IMR-90 (cell line): ENCODE measurements around the gene SDHAF4. TPM values are rescaled to one million over a fixed set of nuclear protein-coding genes. Genes with fewer than 3 reads are reported as not detected.

Source experiments
- ATAC-seq: fragments of 200-7000 bp; cut with Tn5 transposase; 2 replicates; pipeline ENCODE4 v1.9.1; 2020; ENCODE audit warnings: low read depth, mild to moderate bottlenecking, moderate library complexity
- BruUV-seq: library from RNA; stranded (reverse); fragments of 400-500 nt; replicated peaks from 2 replicates; lab custom pipeline; 2021; lab: Mats Ljungman, UMichigan
- CTCF ChIA-PET: fragments of 300-600 bp; formaldehyde crosslinking; extraction: SDS; loops from one replicate; lab custom pipeline; 2021; ENCODE audit warnings: antibody characterized with exemption; lab: Yijun Ruan, JAX
- POLR2A ChIA-PET: fragments of 300-600 bp; sonication (Branson Sonifier 250); formaldehyde crosslinking; loops from one replicate; lab custom pipeline; 2022; ENCODE audit warnings: antibody characterized with exemption; ENCODE audit not compliant: unreplicated experiment; lab: Charles Lee
- DNase-seq: peaks from one replicate; pipeline ENCODE4 v3.0.0; 2013
- H2AFZ ChIP-seq: replicated peaks from 2 replicates; pipeline ENCODE3; 2013; ENCODE audit warnings: low read length, mild to moderate bottlenecking; ENCODE audit not compliant: poor library complexity
- H2AK5ac ChIP-seq: 2 replicates; pipeline ENCODE4 v1.6.1; 2013; ENCODE audit warnings: low read depth, low read length, inconsistent platforms
- H2AK9ac ChIP-seq: replicated peaks from 2 replicates; pipeline ENCODE3; 2013; ENCODE audit warnings: mild to moderate bottlenecking, low read depth, low read length, moderate library complexity; ENCODE audit not compliant: poor library complexity
- H2BK120ac ChIP-seq: 2 replicates; pipeline ENCODE4 v1.6.1; 2013; ENCODE audit warnings: low read depth, low read length, inconsistent platforms
- H2BK15ac ChIP-seq: 3 replicates; pipeline ENCODE4 v1.6.1; 2013; ENCODE audit warnings: low read depth, low read length, inconsistent platforms
- H2BK20ac ChIP-seq: 2 replicates; pipeline ENCODE4 v1.6.1; 2013; ENCODE audit warnings: low read depth, mild to moderate bottlenecking, inconsistent platforms, low read length, moderate library complexity
- H2BK5ac ChIP-seq: 2 replicates; pipeline ENCODE4 v1.6.1; 2013; ENCODE audit warnings: mild to moderate bottlenecking, low read depth, low read length, inconsistent platforms; ENCODE audit not compliant: poor library complexity, severe bottlenecking
- H3K14ac ChIP-seq: replicated peaks from 2 replicates; pipeline ENCODE4 v1.6.1; 2013; ENCODE audit warnings: low read depth, low read length, inconsistent platforms
- H3K18ac ChIP-seq: 2 replicates; pipeline ENCODE4 v1.6.1; 2013; ENCODE audit warnings: low read depth, low read length, control low read depth
- H3K23ac ChIP-seq: 2 replicates; pipeline ENCODE4 v1.6.1; 2013; ENCODE audit warnings: low read depth, low read length, inconsistent platforms
- H3K27ac ChIP-seq: 2 replicates; pipeline ENCODE4 v1.5.1; 2013; ENCODE audit warnings: mild to moderate bottlenecking, control low read depth, low read length; ENCODE audit not compliant: insufficient read depth
- H3K27me3 ChIP-seq: 2 replicates; pipeline ENCODE4 v1.6.1; 2013; ENCODE audit warnings: low read length; ENCODE audit not compliant: control insufficient read depth, insufficient read depth
- H3K36me3 ChIP-seq: 2 replicates; pipeline ENCODE4 v1.6.1; 2013; ENCODE audit warnings: low read length, mixed read lengths; ENCODE audit not compliant: control insufficient read depth, insufficient read depth
- H3K4ac ChIP-seq: 2 replicates; pipeline ENCODE4 v1.6.1; 2013; ENCODE audit warnings: low read depth, low read length, inconsistent platforms
- H3K4me1 ChIP-seq: 2 replicates; pipeline ENCODE4 v1.6.1; 2013; ENCODE audit warnings: low read length, mixed read lengths; ENCODE audit not compliant: control insufficient read depth, insufficient read depth
- H3K4me2 ChIP-seq: 2 replicates; pipeline ENCODE4 v1.6.1; 2013; ENCODE audit warnings: low read depth, mild to moderate bottlenecking, control low read depth, low read length, moderate library complexity
- H3K4me3 ChIP-seq: 2 replicates; pipeline ENCODE4 v1.5.1; 2013; ENCODE audit warnings: low read depth, mild to moderate bottlenecking, control low read depth, low read length, moderate library complexity; ENCODE audit not compliant: insufficient read depth
- H3K56ac ChIP-seq: 2 replicates; pipeline ENCODE4 v1.6.1; 2013; ENCODE audit warnings: low read length, inconsistent platforms; ENCODE audit not compliant: insufficient read depth; ENCODE audit errors: extremely low read depth
- H3K79me1 ChIP-seq, 2 experiments: 2 replicates each; pipeline ENCODE4 v1.6.1; 2013; ENCODE audit warnings: low read length in 2 of 2, inconsistent platforms in 1 of 2, low read depth in 1 of 2
- H3K9ac ChIP-seq: 2 replicates; pipeline ENCODE4 v1.6.1; 2013; ENCODE audit warnings: low read depth, low read length, control low read depth
- H3K9me1 ChIP-seq: 2 replicates; pipeline ENCODE4 v1.6.1; 2013; ENCODE audit warnings: low read length, inconsistent platforms; ENCODE audit not compliant: insufficient read depth
- H3K9me3 ChIP-seq: 2 replicates; pipeline ENCODE4 v1.6.1; 2013; ENCODE audit warnings: low read length; ENCODE audit not compliant: control insufficient read depth, insufficient read depth
- H4K20me1 ChIP-seq: 2 replicates; pipeline ENCODE4 v1.6.1; 2013; ENCODE audit warnings: low read length, inconsistent platforms; ENCODE audit not compliant: insufficient read depth
- H4K5ac ChIP-seq: 2 replicates; pipeline ENCODE4 v1.6.1; 2013; ENCODE audit warnings: mild to moderate bottlenecking, low read depth, low read length, control low read depth
- H4K8ac ChIP-seq, 2 experiments: 2 replicates each; pipeline ENCODE4 v1.6.1; 2013; ENCODE audit warnings: low read depth in 2 of 2, low read length in 2 of 2, control low read depth in 1 of 2, inconsistent platforms in 1 of 2
- H4K91ac ChIP-seq: 2 replicates; pipeline ENCODE4 v1.6.1; 2013; ENCODE audit warnings: low read depth, low read length, inconsistent platforms; ENCODE audit not compliant: insufficient read depth
- BHLHE40 ChIP-seq: fragments of 150-350 bp; IDR thresholded peaks from 2 replicates; pipeline ENCODE4 v1.6.1; 2016; ENCODE audit warnings: mild to moderate bottlenecking, low read depth, low read length
- MAFK ChIP-seq: IDR thresholded peaks from 2 replicates; pipeline ENCODE4 v1.6.1; 2012; ENCODE audit warnings: low read depth, low read length, improper control_type of control experiment
- POLR2A ChIP-seq: IDR thresholded peaks from 2 replicates; pipeline ENCODE4 v1.6.1; 2012; ENCODE audit warnings: mild to moderate bottlenecking, low read depth, low read length
- RCOR1 ChIP-seq: IDR thresholded peaks from 2 replicates; pipeline ENCODE4 v1.6.1; 2012; ENCODE audit warnings: mild to moderate bottlenecking, low read length, improper control_type of control experiment; ENCODE audit not compliant: insufficient replicate concordance
- SMC3 ChIP-seq: fragments of 150-350 bp; IDR thresholded peaks from 2 replicates; pipeline ENCODE4 v1.6.1; 2016; ENCODE audit warnings: low read depth, mild to moderate bottlenecking, antibody characterized with exemption, low read length, moderate library complexity
- WGBS, 2 experiments: methylation state at CpG; one replicate each; pipeline versions ENCODE4 v1.1.5 to v1.1.7; 2013; ENCODE audit warnings: missing lambda C conversion rate in 2 of 2; ENCODE audit not compliant: insufficient read length in 1 of 2; ENCODE audit errors: extremely low coverage in 2 of 2; 5-methylcytosine and 5-hydroxymethylcytosine counted together
- dilution Hi-C: fragments of 300-500 bp; cut with HindIII; formaldehyde crosslinking; loops from one replicate; pipeline ENCODE4 v1.14.3; 2018; ENCODE audit warnings: low sequenced_read_pairs; ENCODE audit not compliant: unreplicated experiment
- in situ Hi-C: fragments of 300-500 bp; cut with MboI; formaldehyde crosslinking; loops from 3 replicates; pipeline ENCODE4 v1.14.3; 2019; ENCODE audit warnings: low sequenced_read_pairs, inconsistent platforms, mixed read lengths
- intact Hi-C: fragments of 100-400 bp; cut with micrococcal nuclease; formaldehyde crosslinking; loops from 2 replicates; pipeline ENCODE4 v1.10.0; 2022
- polyA plus RNA-seq, 3 experiments: library from polyadenylated mRNA; depleted of rRNA; stranded (reverse); fragments of >200 nt; gene quantifications; 2 replicates each; pipeline ENCODE4 v1.2.3, GENCODE V29; 2012; ENCODE audit warnings: low replicate concordance in 1 of 3
- total RNA-seq: library from RNA; depleted of rRNA; stranded (reverse); fragments of >200 nt; gene quantifications from 2 replicates; pipeline ENCODE4 v1.2.3, GENCODE V29; 2012

The SDHAF4 gene
- total and polyA plus RNA-seq, 2 of the 4 experiments (the other 2 are of a cell fraction): 1.6 to 4.4 TPM

GRCh38 chr6:70527071-70527737, 39.5 kb upstream of the SDHAF4 start:
- in situ Hi-C loops (no loop called here), intact Hi-C loops (no loop called here), dilution Hi-C loops (no loop called here)
- TF ChIP-seq MAFK: peak; percentile 56
- TF ChIP-seq BHLHE40: no peak
- TF ChIP-seq RCOR1: no peak
- no peak for TF ChIP-seq SMC3
- TF ChIP-seq POLR2A: no peak
- Histone ChIP-seq H2BK20ac (no peak overlapping the region), H3K4ac (no peak overlapping the region), H2AK5ac (no peak overlapping the region), H3K23ac (no peak overlapping the region), H4K5ac (no peak overlapping the region), H3K4me1 (no peaks in the 10 kb centered on the region), H3K9me3 (no peaks in the 10 kb centered on the region), H4K8ac (no peak overlapping the region), H2AK9ac (no peak overlapping the region), H3K4me2 (no peak overlapping the region), H3K27me3 (no peaks in the 10 kb centered on the region), H3K36me3 (no peaks in the 10 kb centered on the region), H4K20me1 (no peaks in the 10 kb centered on the region), H3K79me1 (no peaks in the 10 kb centered on the region), H3K14ac (no peak overlapping the region), H3K18ac (no peak overlapping the region), H3K9me1 (no peaks in the 10 kb centered on the region), H2BK120ac (no peak overlapping the region), H2AFZ (no peak overlapping the region), H3K27ac (no peak overlapping the region), H3K9ac (no peak overlapping the region), H4K91ac (no peak overlapping the region), H2BK5ac (no peak overlapping the region), H2BK15ac (no peak overlapping the region), H3K56ac (no peak overlapping the region), H3K4me3 (no peak overlapping the region)
- peak; percentile 48; the same call in 1 of the 2 replicates for ATAC-seq
- BruUV-seq: no TSS peak
- WGBS, 2 experiments: no CpG with 5 or more reads among the region's 5 CpGs
- ChIA-PET POLR2A (no interaction called here), CTCF (interaction anchor here (0.6 to 0.8 kb wide), 2 partner anchors 14 to 157 kb away, joined by 3 read pairs; no protein-coding TSS in a partner anchor)
- peak; percentile 61 for DNase-seq
